Uterus (tissue), 2 donors: ENCODE measurements around the gene C3orf18.

ENCODE experiments used
- POLR2A ChIP-seq, 2 donors: fragments of 450-650 bp; IDR thresholded peaks; one replicate each; pipeline ENCODE4 v1.6.1; 2016; ENCODE audit warnings: antibody characterized with exemption in 2 of 2, mild to moderate bottlenecking in 1 of 2, moderate library complexity in 1 of 2
- TF ChIP-seq, protein P1 (sequence below), 4 experiments: fragments of 200-600 bp in 2 of 4; fragments of 450-650 bp in 2 of 4; sonication (generic) in 2 of 4; IDR thresholded peaks; one replicate each; pipeline ENCODE4 v1.5.1; 2016 to 2019; ENCODE audit warnings: antibody characterized with exemption in 4 of 4, mild to moderate bottlenecking in 2 of 4, moderate library complexity in 1 of 4

DNA sequence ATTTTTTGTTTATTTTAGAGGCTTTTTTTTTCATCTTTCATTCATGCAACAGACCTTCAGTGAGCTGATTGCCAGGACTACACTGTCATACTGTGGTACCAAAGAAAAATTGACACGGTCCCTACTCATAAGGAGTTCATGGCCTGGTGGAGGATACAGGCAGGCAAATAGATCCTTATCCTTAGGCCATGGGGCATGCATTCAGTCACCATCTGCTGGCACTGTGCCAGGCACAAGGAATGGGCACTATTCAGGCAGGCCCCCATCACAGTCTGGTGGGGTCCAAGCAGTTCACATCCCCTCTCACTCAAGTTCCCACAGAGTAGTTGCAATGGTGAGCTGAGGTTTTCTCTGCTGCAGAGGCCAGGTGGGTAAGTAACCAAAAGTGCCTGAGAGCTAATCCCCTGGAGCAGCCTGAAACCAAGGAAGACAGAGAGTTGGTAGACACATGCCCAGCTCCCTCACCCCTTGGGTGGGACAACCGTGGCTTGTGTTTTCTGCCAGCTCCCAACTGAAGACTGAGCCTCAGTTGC, 26.8 kb upstream of the C3orf18 start:
- TF ChIP-seq, protein P1, sequence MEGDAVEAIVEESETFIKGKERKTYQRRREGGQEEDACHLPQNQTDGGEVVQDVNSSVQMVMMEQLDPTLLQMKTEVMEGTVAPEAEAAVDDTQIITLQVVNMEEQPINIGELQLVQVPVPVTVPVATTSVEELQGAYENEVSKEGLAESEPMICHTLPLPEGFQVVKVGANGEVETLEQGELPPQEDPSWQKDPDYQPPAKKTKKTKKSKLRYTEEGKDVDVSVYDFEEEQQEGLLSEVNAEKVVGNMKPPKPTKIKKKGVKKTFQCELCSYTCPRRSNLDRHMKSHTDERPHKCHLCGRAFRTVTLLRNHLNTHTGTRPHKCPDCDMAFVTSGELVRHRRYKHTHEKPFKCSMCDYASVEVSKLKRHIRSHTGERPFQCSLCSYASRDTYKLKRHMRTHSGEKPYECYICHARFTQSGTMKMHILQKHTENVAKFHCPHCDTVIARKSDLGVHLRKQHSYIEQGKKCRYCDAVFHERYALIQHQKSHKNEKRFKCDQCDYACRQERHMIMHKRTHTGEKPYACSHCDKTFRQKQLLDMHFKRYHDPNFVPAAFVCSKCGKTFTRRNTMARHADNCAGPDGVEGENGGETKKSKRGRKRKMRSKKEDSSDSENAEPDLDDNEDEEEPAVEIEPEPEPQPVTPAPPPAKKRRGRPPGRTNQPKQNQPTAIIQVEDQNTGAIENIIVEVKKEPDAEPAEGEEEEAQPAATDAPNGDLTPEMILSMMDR (IDR thresholded peaks at IDR 0.05), result no peak
- TF ChIP-seq POLR2A (IDR thresholded peaks at IDR 0.05), result no peak
